Fibroblast of lung (primary cell): Measurements from ENCODE around the gene SEMA5A. TPM values are rescaled to one million over a fixed set of nuclear protein-coding genes. Genes with fewer than 3 reads are reported as not detected.
A peak's percentile ranks its signal among the peaks of the same experiment; 100 is the strongest.

ENCODE experiments used
- DNase-seq, 2 donors: peaks; one replicate each; pipeline versions ENCODE4 v3.0.0 to v3.0.0-alpha.2; 2010; ENCODE audit warnings: low read depth in 2 of 2
- H2AFZ ChIP-seq: 2 replicates; pipeline ENCODE4 v1.5.1; 2012; ENCODE audit warnings: low read length, control low read depth, inconsistent platforms
- H3K27ac ChIP-seq: 2 replicates; pipeline ENCODE4 v1.5.1; 2011; ENCODE audit warnings: low read length, control low read depth; ENCODE audit not compliant: insufficient read depth
- H3K27me3 ChIP-seq: 2 replicates; pipeline ENCODE4 v1.5.1; 2011; ENCODE audit warnings: mild to moderate bottlenecking, low read length; ENCODE audit not compliant: control insufficient read depth, insufficient read depth
- H3K36me3 ChIP-seq: 2 replicates; pipeline ENCODE4 v1.5.1; 2011; ENCODE audit warnings: low read length; ENCODE audit not compliant: control insufficient read depth, insufficient read depth
- H3K4me1 ChIP-seq: 2 replicates; pipeline ENCODE4 v1.5.1; 2011; ENCODE audit warnings: low read length; ENCODE audit not compliant: control insufficient read depth, insufficient read depth; ENCODE audit errors: extremely low read depth
- H3K4me2 ChIP-seq: 2 replicates; pipeline ENCODE4 v1.5.1; 2011; ENCODE audit warnings: low read length, control low read depth; ENCODE audit not compliant: insufficient read depth; ENCODE audit errors: extremely low read depth
- H3K4me3 ChIP-seq, 4 experiments: fragments of 200-600 bp in 1 of 4; sonication (generic) in 1 of 4; replicated peaks in 1 of 4; 2 replicates each; pipeline ENCODE4 v1.5.1; 2011 to 2016; ENCODE audit warnings: low read length in 4 of 4, low read depth in 3 of 4, mild to moderate bottlenecking in 3 of 4, control low read depth in 2 of 4, inconsistent platforms in 1 of 4, mixed read lengths in 1 of 4; ENCODE audit not compliant: insufficient read depth in 1 of 4; ENCODE audit errors: control extremely low read depth in 1 of 4
- H3K79me2 ChIP-seq: 2 replicates; pipeline ENCODE4 v1.5.1; 2012; ENCODE audit warnings: mild to moderate bottlenecking, low read length, inconsistent platforms; ENCODE audit not compliant: control insufficient read depth, insufficient read depth
- H3K9ac ChIP-seq: 2 replicates; pipeline ENCODE4 v1.5.1; 2011; ENCODE audit warnings: mild to moderate bottlenecking, low read length, control low read depth; ENCODE audit not compliant: insufficient read depth
- H3K9me3 ChIP-seq: 2 replicates; pipeline ENCODE4 v1.5.1; 2012; ENCODE audit warnings: low read depth, low read length; ENCODE audit not compliant: control insufficient read depth, insufficient read depth
- H4K20me1 ChIP-seq: 2 replicates; pipeline ENCODE4 v1.5.1; 2011; ENCODE audit warnings: low read length; ENCODE audit not compliant: control insufficient read depth, insufficient read depth; ENCODE audit errors: extremely low read depth
- CTCF ChIP-seq, 2 donors: IDR thresholded peaks in 1 of 2; conservative IDR thresholded peaks in 1 of 2; 1 replicate in 1 of 2; 2 replicates in 1 of 2; pipeline ENCODE4 v1.5.1; 2011 to 2012; ENCODE audit warnings: low read length in 2 of 2, control low read depth in 1 of 2, inconsistent platforms in 1 of 2, low read depth in 1 of 2, mild to moderate bottlenecking in 1 of 2
- EZH2 ChIP-seq: IDR thresholded peaks from 2 replicates; pipeline ENCODE4 v1.5.1; 2012; ENCODE audit warnings: low read length, control low read depth, mild to moderate bottlenecking; ENCODE audit errors: missing control alignments
- polyA plus RNA-seq, 2 donors: library from polyadenylated mRNA; depleted of rRNA in 1 of 2; stranded (reverse) in 1 of 2; unstranded in 1 of 2; fragments of >200 nt; gene quantifications; 2 replicates each; pipeline ENCODE4 v1.2.1, GENCODE V29; 2011 to 2012; ENCODE audit warnings: missing spikeins in 1 of 2
- total RNA-seq: library from RNA; depleted of rRNA; stranded (reverse); fragments of >200 nt; gene quantifications from 2 replicates; pipeline ENCODE4 v1.2.1, GENCODE V29; 2014

The SEMA5A gene
- total and polyA plus RNA-seq, 2 donors (not counting 1 experiment from before 2014, with no cell fraction given), result 30.6 to 49.0 TPM

GRCh38 chr5:9222054-9222976 is 323.6 kb downstream of the SEMA5A start:
- no peaks in the 10 kb centered on the region for H3K36me3 ChIP-seq
- no peaks in the 10 kb centered on the region for H3K4me1 ChIP-seq
- DNase-seq, result no peak
- H3K79me2 ChIP-seq, result no peaks in the 10 kb centered on the region
- H3K9me3 ChIP-seq, result no peaks in the 10 kb centered on the region
- H3K9ac ChIP-seq, result no peak overlapping the region
- H3K4me3 ChIP-seq, result no peak overlapping the region
- no peak overlapping the region for H3K4me2 ChIP-seq
- H3K27ac ChIP-seq, result no peak overlapping the region
- TF ChIP-seq EZH2, result no peak
- TF ChIP-seq CTCF (conservative IDR thresholded peaks at IDR 0.05 in 1 of 2, IDR thresholded peaks at IDR 0.05 in 1 of 2; ENCODE audit: low read depth in 1 of 2, low read length in 2 of 2), result no peak
- H4K20me1 ChIP-seq, result no peaks in the 10 kb centered on the region
- no peak overlapping the region for H2AFZ ChIP-seq
- no peaks in the 10 kb centered on the region for H3K27me3 ChIP-seq

- H3K4me3 ChIP-seq, result no peak overlapping the region
- H2AFZ ChIP-seq, result no peak overlapping the region
- H3K4me2 ChIP-seq, result no peak overlapping the region
- no peak overlapping the region for H3K9ac ChIP-seq
- no peaks in the 10 kb centered on the region for H3K36me3 ChIP-seq
- no peak for DNase-seq
- H3K4me1 ChIP-seq, result no peaks in the 10 kb centered on the region
- H3K9me3 ChIP-seq, result no peaks in the 10 kb centered on the region
- H3K27ac ChIP-seq, result no peak overlapping the region
- H3K27me3 ChIP-seq, result no peaks in the 10 kb centered on the region
- H4K20me1 ChIP-seq, result no peaks in the 10 kb centered on the region
- H3K79me2 ChIP-seq, result no peaks in the 10 kb centered on the region
- TF ChIP-seq EZH2, result no peak
- TF ChIP-seq CTCF (conservative IDR thresholded peaks at IDR 0.05 in 1 of 2, IDR thresholded peaks at IDR 0.05 in 1 of 2; ENCODE audit: low read depth in 1 of 2, low read length in 2 of 2), result no peak
Observed at GRCh38 chr5:9218358-9218757, 327.5 kb downstream of the SEMA5A start.

GRCh38 chr5:9212605-9213004 is 333.3 kb downstream of the SEMA5A start:
- Histone ChIP-seq H2AFZ (no peak overlapping the region), H3K36me3 (no peaks in the 10 kb centered on the region), H3K9ac (no peak overlapping the region), H3K4me2 (no peak overlapping the region), H4K20me1 (no peaks in the 10 kb centered on the region), H3K79me2 (no peaks in the 10 kb centered on the region), H3K27ac (no peak overlapping the region), H3K9me3 (no peaks in the 10 kb centered on the region), H3K27me3 (no peaks in the 10 kb centered on the region), H3K4me1 (peaks cover 3% of the 10 kb centered on the region), H3K4me3 (no peak overlapping the region)
- no peak for TF ChIP-seq EZH2
- no peak for TF ChIP-seq CTCF (conservative IDR thresholded peaks at IDR 0.05 in 1 of 2, IDR thresholded peaks at IDR 0.05 in 1 of 2; ENCODE audit: low read depth in 1 of 2, low read length in 2 of 2)
- peak in 1 of 2 donors; percentile 52 for DNase-seq
